Kidney (tissue), 14 donors: ENCODE results near the gene WDFY2. TPM values are rescaled to one million over a fixed set of nuclear protein-coding genes. Genes with fewer than 3 reads are reported as not detected.

Experiments
- DNase-seq, 5 donors: peaks; one replicate each; pipeline ENCODE4 v3.0.0-alpha.2; 2013 to 2020
- FAIRE-seq: peaks from 2 replicates; lab custom pipeline; 2012; peaks lifted over from hg19 to GRCh38; lab: Jason Lieb, UNC
- H3K27ac ChIP-seq, 2 donors: one replicate each; pipeline ENCODE4 v1.7.0; 2013; ENCODE audit warnings: low read depth in 2 of 2, low read length in 2 of 2, inconsistent platforms in 1 of 2
- H3K27me3 ChIP-seq: one replicate; pipeline ENCODE4 v1.7.1; 2013; ENCODE audit warnings: low read length, inconsistent platforms; ENCODE audit not compliant: control insufficient read depth, insufficient read depth
- H3K36me3 ChIP-seq, 3 donors: one replicate each; pipeline versions ENCODE4 v1.7.0 to v1.7.1; 2013; ENCODE audit warnings: low read length in 3 of 3, control low read depth in 1 of 3, inconsistent platforms in 1 of 3; ENCODE audit not compliant: insufficient read depth in 3 of 3, control insufficient read depth in 2 of 3
- H3K4me1 ChIP-seq, 3 donors: one replicate each; pipeline versions ENCODE4 v1.7.0 to v1.7.1; 2013; ENCODE audit warnings: low read length in 3 of 3, inconsistent platforms in 1 of 3, low read depth in 1 of 3; ENCODE audit not compliant: control insufficient read depth in 2 of 3, insufficient read depth in 2 of 3
- H3K4me3 ChIP-seq, 3 donors: one replicate each; pipeline versions ENCODE4 v1.7.0 to v1.8.1; 2013; ENCODE audit warnings: low read length in 3 of 3, control low read depth in 1 of 3, inconsistent platforms in 1 of 3
- H3K9ac ChIP-seq, 3 donors: one replicate each; pipeline versions ENCODE4 v1.7.0 to v1.7.1; 2013; ENCODE audit warnings: low read length in 3 of 3, control low read depth in 1 of 3, inconsistent platforms in 1 of 3
- H3K9me3 ChIP-seq, 3 donors: one replicate each; pipeline versions ENCODE4 v1.7.0 to v1.7.1; 2013; ENCODE audit warnings: low read length in 3 of 3, control low read depth in 1 of 3, inconsistent platforms in 1 of 3; ENCODE audit not compliant: control insufficient read depth in 2 of 3, insufficient read depth in 1 of 3
- CTCF ChIP-seq: IDR thresholded peaks from 3 replicates; pipeline ENCODE4 v1.5.1; 2012; ENCODE audit warnings: mild to moderate bottlenecking, moderate library complexity, borderline replicate concordance; ENCODE audit not compliant: insufficient read depth; ENCODE audit errors: extremely low read depth
- intact Hi-C: fragments of 100-400 bp; cut with DNase I; formaldehyde crosslinking; loops from one replicate; pipeline ENCODE4 v1.11.1; 2022
- polyA plus RNA-seq: library from polyadenylated mRNA; stranded (reverse); fragments of 350-450 nt; fragmentation: Illumina TruSeq; extraction: RNeasy Lipid Tissue Mini Kit (QIAGEN cat#74804); gene quantifications from one replicate; pipeline ENCODE4 v1.2.3, GENCODE V29; 2014; ENCODE audit warnings: low read depth, low replicate concordance; ENCODE audit not compliant: insufficient read depth
- total RNA-seq: library from RNA; stranded (reverse); fragmentation: NEBNext Ultra II Directional; extraction: Animal tissue kit (Norgen Biotek cat#: 25700); gene quantifications from one replicate; pipeline ENCODE4 v1.2.1, GENCODE V29; 2021
- donor health status: control.
- donor health status: control.
- donor health status: control.
- donor health status: control.
- donor health status: control.
- donor health status: DM: yes; HTN: yes; CAD: no.
- donor health status: Normal renal cell carcinoma (clear cell type).

The WDFY2 gene
- total and polyA plus RNA-seq, 2 donors from 2014 or later, result 4.8 to 13.0 TPM

- no peak for DNase-seq
Measured at GRCh38 chr13:51769455-51770127, 185.3 kb downstream of the WDFY2 start.

GRCh38 chr13:51770160-51770559 is 185.9 kb downstream of the WDFY2 start:
- FAIRE-seq (no peak), DNase-seq (no peak)
- Histone ChIP-seq H3K4me1 (peaks cover 0 to 15% (median 4%) of the 10 kb centered on the region in 3 donors), H3K9me3 (no peaks in the 10 kb centered on the region), H3K36me3 (peaks cover 0 to 14% (median 6%) of the 10 kb centered on the region in 3 donors), H3K27me3 (no peaks in the 10 kb centered on the region), H3K4me3 (no peak overlapping the region), H3K27ac (no peak overlapping the region), H3K9ac (peak overlapping the region in 1 of 3 donors; percentile 26)
- TF ChIP-seq CTCF, result no peak
- intact Hi-C loops, result no loop called here

More at GRCh38 chr13:51769455-51770127, 185.3 kb downstream of the WDFY2 start:
- Histone ChIP-seq H3K9ac (no peak overlapping the region), H3K9me3 (no peaks in the 10 kb centered on the region), H3K4me1 (peaks cover 0 to 17% (median 8%) of the 10 kb centered on the region in 3 donors), H3K27ac (no peak overlapping the region), H3K36me3 (peaks cover 0 to 14% (median 6%) of the 10 kb centered on the region in 3 donors), H3K27me3 (no peaks in the 10 kb centered on the region), H3K4me3 (no peak overlapping the region)
- FAIRE-seq, result no peak
- intact Hi-C loops, result no loop called here
- no peak for TF ChIP-seq CTCF

- H3K27me3 ChIP-seq, result no peaks in the 10 kb centered on the region
- H3K4me1 ChIP-seq, result peaks cover 0 to 15% (median 4%) of the 10 kb centered on the region in 3 donors
- peak overlapping the region in 1 of 3 donors; percentile 26 for H3K9ac ChIP-seq
- peaks cover 0 to 14% (median 6%) of the 10 kb centered on the region in 3 donors for H3K36me3 ChIP-seq
- FAIRE-seq (no peak), DNase-seq (peak in 1 of 5 donors; percentile 37)
- intact Hi-C loops, result no loop called here
- no peak for TF ChIP-seq CTCF
- no peaks in the 10 kb centered on the region for H3K9me3 ChIP-seq
- H3K4me3 ChIP-seq, result no peak overlapping the region
- peak overlapping the region in 1 of 2 donors; percentile 26 for H3K27ac ChIP-seq
Measured at GRCh38 chr13:51770681-51771417, 186.6 kb downstream of the WDFY2 start.
